Measurements from ENCODE around the gene ZC3HAV1L.
A peak's percentile ranks its signal among the peaks of the same experiment; 100 is the strongest.

- TF ChIP-seq CREB1 (IDR thresholded peaks at IDR 0.05) (no peak), SP2 (IDR thresholded peaks at IDR 0.05; ENCODE audit: low read length) (no peak), ZNF274 (IDR thresholded peaks at IDR 0.05; ENCODE audit: borderline replicate concordance, extremely low read depth, low read length) (no peak), CTCF (IDR thresholded peaks at IDR 0.05; ENCODE audit: control extremely low read depth in 1 of 3, insufficient read depth in 1 of 3, low read depth in 1 of 3, low read length in 3 of 3) (peak in 1 of 3 experiments; percentile 5; a peak in 1 of 4 replicates), USF2 (IDR thresholded peaks at IDR 0.05; ENCODE audit: low read length) (no peak), HDAC6 (IDR thresholded peaks at IDR 0.05; ENCODE audit: low read depth, low read length) (no peak), RAD21 (IDR thresholded peaks at IDR 0.05 in 1 of 2, conservative IDR thresholded peaks at IDR 0.05 in 1 of 2; ENCODE audit: low read depth in 2 of 2, low read length in 2 of 2) (no peak)
Observed at GRCh38 chr7:139034855-139035585, 822 bp downstream of the ZC3HAV1L start.
